Natural killer cell (primary cell): ENCODE data around the gene CBLB. TPM values are rescaled to one million over a fixed set of nuclear protein-coding genes. Genes with fewer than 3 reads are reported as not detected.

Experiments
- ATAC-seq, 3 donors: fragments of 150-1000 bp in 2 of 3; fragments of 200-7000 bp in 1 of 3; cut with Tn5 transposase; 1 replicate in 1 of 3; 2 replicates in 2 of 3; pipeline ENCODE4 v1.10.0; 2021; ENCODE audit warnings: mild to moderate bottlenecking in 2 of 3, moderate library complexity in 2 of 3
- DNase-seq, 2 donors: peaks; one replicate each; pipeline versions ENCODE4 v3.0.0 to v3.0.0-alpha.2; 2013 to 2021; ENCODE audit warnings: mixed read lengths in 1 of 2
- H3K27ac ChIP-seq: one replicate; pipeline ENCODE4 v1.5.1; 2013; ENCODE audit warnings: mild to moderate bottlenecking, low read length
- H3K27me3 ChIP-seq: one replicate; pipeline ENCODE4 v1.6.1; 2013; ENCODE audit warnings: low read length; ENCODE audit not compliant: control insufficient read depth, insufficient read depth
- H3K36me3 ChIP-seq: one replicate; pipeline ENCODE4 v1.6.1; 2013; ENCODE audit warnings: low read length; ENCODE audit not compliant: control insufficient read depth, insufficient read depth
- H3K4me1 ChIP-seq: one replicate; pipeline ENCODE4 v1.6.1; 2013; ENCODE audit warnings: low read length; ENCODE audit not compliant: control insufficient read depth, insufficient read depth
- H3K4me3 ChIP-seq: one replicate; pipeline ENCODE4 v1.5.1; 2013; ENCODE audit warnings: low read length
- H3K9me3 ChIP-seq: one replicate; pipeline ENCODE4 v1.6.1; 2013; ENCODE audit warnings: low read length; ENCODE audit not compliant: control insufficient read depth, insufficient read depth
- H3K27ac Mint-ChIP-seq, 2 donors: one replicate each; pipeline ENCODE4 v1.8.0; 2022; ENCODE audit warnings: mild to moderate bottlenecking in 2 of 2, mixed read lengths in 2 of 2, moderate library complexity in 1 of 2
- H3K27me3 Mint-ChIP-seq, 2 donors: one replicate each; pipeline ENCODE4 v1.8.0; 2022; ENCODE audit warnings: low read depth in 2 of 2, mixed read lengths in 2 of 2
- H3K36me3 Mint-ChIP-seq: one replicate; pipeline ENCODE4 v1.8.0; 2022; ENCODE audit warnings: mixed read lengths
- H3K4me1 Mint-ChIP-seq, 2 donors: one replicate each; pipeline ENCODE4 v1.8.0; 2022; ENCODE audit warnings: mixed read lengths in 2 of 2
- H3K4me3 Mint-ChIP-seq: one replicate; pipeline ENCODE4 v1.8.0; 2022; ENCODE audit warnings: mild to moderate bottlenecking, moderate library complexity, mixed read lengths
- H3K9me3 Mint-ChIP-seq, 2 donors: one replicate each; pipeline ENCODE4 v1.8.0; 2022; ENCODE audit warnings: mixed read lengths in 2 of 2
- whole genome bisulfite sequencing: methylation state at CpG from one replicate; pipeline ENCODE4 v1.1.7; 2013; ENCODE audit warnings: missing lambda C conversion rate; ENCODE audit not compliant: insufficient coverage; 5-methylcytosine and 5-hydroxymethylcytosine counted together
- intact Hi-C: fragments of 100-400 bp; cut with micrococcal nuclease; formaldehyde crosslinking; loops from one replicate; pipeline ENCODE4 v1.14.2; 2022
- total RNA-seq, 4 donors: library from RNA; stranded (reverse); fragments of 120-200 nt in 1 of 4; gene quantifications; one replicate each; pipeline versions ENCODE4 v1.2.3 to v1.2.4, GENCODE V29; 2013 to 2022
- TF ChIP-seq, protein P1 (sequence below): fragments of 200-600 bp; IDR thresholded peaks from one replicate; pipeline ENCODE4 v1.8.0; 2022; ENCODE audit warnings: antibody characterized with exemption

The CBLB gene
- total RNA-seq, 3 donors from 2014 or later (not counting 1 experiment from before 2014, with no cell fraction given): 180 to 287 (median 230) TPM

DNA sequence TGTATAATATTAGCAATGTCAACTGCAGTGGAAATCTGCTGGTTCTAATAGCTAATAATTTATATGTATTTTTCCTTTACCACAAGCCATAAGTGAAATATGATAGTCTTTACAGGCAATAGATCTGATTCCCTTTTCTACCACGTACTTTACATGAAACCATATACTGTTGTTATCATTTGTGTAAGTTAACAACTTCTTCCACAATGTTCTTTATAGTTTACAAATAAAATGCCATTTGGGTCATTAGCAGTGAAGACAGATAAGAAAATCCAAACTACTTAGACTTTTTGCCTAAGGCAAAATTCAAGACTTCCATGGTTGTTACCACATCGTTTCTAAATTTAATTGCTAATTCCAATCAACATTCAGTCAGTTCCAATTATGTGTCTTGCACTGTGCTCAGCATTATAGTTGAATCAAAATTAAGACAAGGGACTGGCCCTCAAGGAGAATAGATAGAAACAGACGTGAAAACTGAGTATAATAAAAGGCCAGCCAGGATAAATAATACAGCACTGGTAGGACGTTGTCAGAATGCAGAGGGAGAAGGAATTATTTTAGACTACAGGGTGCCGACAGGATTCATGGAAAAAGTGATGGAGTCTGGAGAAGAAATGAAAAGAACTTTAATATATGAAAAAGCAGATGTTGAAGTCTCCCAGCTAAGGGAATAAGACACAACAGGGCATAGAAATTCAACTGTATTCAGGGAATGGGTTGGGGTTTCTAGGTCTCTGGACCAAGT, 252.3 kb downstream of the CBLB start:
- TF ChIP-seq, protein P1, sequence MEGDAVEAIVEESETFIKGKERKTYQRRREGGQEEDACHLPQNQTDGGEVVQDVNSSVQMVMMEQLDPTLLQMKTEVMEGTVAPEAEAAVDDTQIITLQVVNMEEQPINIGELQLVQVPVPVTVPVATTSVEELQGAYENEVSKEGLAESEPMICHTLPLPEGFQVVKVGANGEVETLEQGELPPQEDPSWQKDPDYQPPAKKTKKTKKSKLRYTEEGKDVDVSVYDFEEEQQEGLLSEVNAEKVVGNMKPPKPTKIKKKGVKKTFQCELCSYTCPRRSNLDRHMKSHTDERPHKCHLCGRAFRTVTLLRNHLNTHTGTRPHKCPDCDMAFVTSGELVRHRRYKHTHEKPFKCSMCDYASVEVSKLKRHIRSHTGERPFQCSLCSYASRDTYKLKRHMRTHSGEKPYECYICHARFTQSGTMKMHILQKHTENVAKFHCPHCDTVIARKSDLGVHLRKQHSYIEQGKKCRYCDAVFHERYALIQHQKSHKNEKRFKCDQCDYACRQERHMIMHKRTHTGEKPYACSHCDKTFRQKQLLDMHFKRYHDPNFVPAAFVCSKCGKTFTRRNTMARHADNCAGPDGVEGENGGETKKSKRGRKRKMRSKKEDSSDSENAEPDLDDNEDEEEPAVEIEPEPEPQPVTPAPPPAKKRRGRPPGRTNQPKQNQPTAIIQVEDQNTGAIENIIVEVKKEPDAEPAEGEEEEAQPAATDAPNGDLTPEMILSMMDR: no peak
- H3K4me3 Mint-ChIP-seq: no peak overlapping the region
- H3K9me3 Mint-ChIP-seq: no peaks in the 10 kb centered on the region
- no peaks in the 10 kb centered on the region for H3K36me3 Mint-ChIP-seq
- H3K4me1 Mint-ChIP-seq: no peaks in the 10 kb centered on the region
- no peak overlapping the region for H3K27ac ChIP-seq
- intact Hi-C loops: no loop called here
- H3K27me3 Mint-ChIP-seq: peaks cover 0 to 7% of the 10 kb centered on the region in 2 donors
- WGBS: 84% methylated on average over 4 of the region's 5 CpGs
- H3K9me3 ChIP-seq: no peaks in the 10 kb centered on the region
- H3K36me3 ChIP-seq: no peaks in the 10 kb centered on the region
- DNase-seq (no peak), ATAC-seq (no peak)
- H3K27me3 ChIP-seq: no peaks in the 10 kb centered on the region
- no peak overlapping the region for H3K27ac Mint-ChIP-seq
- no peaks in the 10 kb centered on the region for H3K4me1 ChIP-seq
- H3K4me3 ChIP-seq: no peak overlapping the region

DNA sequence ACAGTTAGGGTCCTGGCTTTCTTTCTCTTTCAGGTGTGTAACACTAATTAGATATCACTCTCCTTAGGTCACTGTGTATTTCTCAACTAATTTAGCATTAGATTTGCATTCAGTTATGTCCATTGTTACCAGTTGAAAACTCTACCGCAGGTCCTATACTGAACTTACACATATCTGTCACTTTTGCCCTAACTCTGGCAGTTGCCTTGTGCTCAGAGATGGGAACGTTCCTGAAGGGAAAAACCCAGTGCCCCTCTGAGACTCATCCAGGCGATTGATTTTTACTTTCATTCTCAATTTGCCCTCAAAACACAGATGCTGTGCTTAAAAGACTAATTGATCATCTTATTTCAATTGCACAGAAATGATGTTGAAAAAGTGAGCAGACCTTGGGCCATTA, 253.0 kb downstream of the CBLB start:
- H3K4me1 ChIP-seq: no peaks in the 10 kb centered on the region
- intact Hi-C loops: no loop called here
- no peaks in the 10 kb centered on the region for H3K9me3 Mint-ChIP-seq
- no peaks in the 10 kb centered on the region for H3K36me3 Mint-ChIP-seq
- H3K9me3 ChIP-seq: no peaks in the 10 kb centered on the region
- H3K27me3 ChIP-seq: no peaks in the 10 kb centered on the region
- DNase-seq (no peak), ATAC-seq (no peak)
- H3K36me3 ChIP-seq: no peaks in the 10 kb centered on the region
- H3K4me3 Mint-ChIP-seq: no peak overlapping the region
- no peak overlapping the region for H3K27ac Mint-ChIP-seq
- peaks cover 0 to 7% of the 10 kb centered on the region in 2 donors for H3K27me3 Mint-ChIP-seq
- no peaks in the 10 kb centered on the region for H3K4me1 Mint-ChIP-seq
- no peak overlapping the region for H3K4me3 ChIP-seq
- WGBS: 83% methylated on average over 3 of the region's 3 CpGs
- TF ChIP-seq, protein P1: no peak
- H3K27ac ChIP-seq: no peak overlapping the region

DNA sequence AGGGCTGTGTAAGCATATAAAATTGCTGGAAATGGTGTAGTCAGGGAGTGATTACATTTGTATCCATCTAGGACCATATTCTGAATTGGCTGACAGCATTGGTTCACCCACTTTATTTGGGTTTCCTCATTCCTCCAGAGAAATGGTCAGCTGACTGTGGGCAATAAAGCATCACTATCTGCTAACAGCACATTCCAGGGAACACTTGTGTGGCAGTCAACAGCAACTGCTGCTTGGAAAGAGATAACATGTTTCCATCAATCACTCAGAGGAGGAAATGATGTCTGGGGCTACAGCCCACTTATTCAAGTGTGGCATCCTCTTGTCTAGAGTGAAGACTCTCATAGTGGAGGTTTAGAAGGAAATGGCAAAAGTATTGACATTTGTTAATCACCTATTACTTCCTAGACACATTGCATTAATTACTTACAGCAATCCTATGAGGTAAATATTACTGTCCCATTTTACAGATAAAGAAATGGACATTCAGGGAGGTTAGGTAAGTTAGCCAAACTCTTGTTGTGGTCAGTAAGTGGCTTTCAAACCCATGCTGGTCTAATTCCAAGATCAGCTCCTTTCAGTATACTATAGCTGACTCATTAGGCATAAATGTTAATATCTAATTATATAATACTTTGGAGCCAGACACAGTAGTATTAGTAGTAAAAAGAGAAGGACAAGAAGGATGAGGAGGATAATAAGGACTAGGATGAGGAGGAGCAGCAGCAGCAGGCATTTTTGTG, 254.4 kb downstream of the CBLB start:
- ATAC-seq: no peak
- H3K9me3 ChIP-seq: no peaks in the 10 kb centered on the region

More for the DNA sequence above, 254.4 kb downstream of the CBLB start:
- Mint-ChIP-seq H3K4me3 (no peak overlapping the region), H3K9me3 (no peaks in the 10 kb centered on the region), H3K27ac (no peak overlapping the region), H3K36me3 (no peaks in the 10 kb centered on the region), H3K4me1 (no peaks in the 10 kb centered on the region), H3K27me3 (peaks cover 0 to 7% of the 10 kb centered on the region in 2 donors)
- DNase-seq: no peak
- intact Hi-C loops: no loop called here
- H3K27ac ChIP-seq: no peak overlapping the region
- no peaks in the 10 kb centered on the region for H3K36me3 ChIP-seq
- TF ChIP-seq, protein P1: no peak
- H3K4me3 ChIP-seq: no peak overlapping the region
- no peaks in the 10 kb centered on the region for H3K4me1 ChIP-seq
- H3K27me3 ChIP-seq: no peaks in the 10 kb centered on the region
